HEK293 (cell line): ENCODE measurements around the gene DNAH7.

Experiments
- CTCF ChIA-PET: fragments of 350-600 bp; formaldehyde crosslinking; extraction: SDS; loops from one replicate; lab custom pipeline; 2021; ENCODE audit warnings: antibody characterized with exemption; lab: Yijun Ruan, JAX
- POLR2A ChIA-PET: fragments of 300-600 bp; formaldehyde crosslinking; extraction: SDS; loops from one replicate; lab custom pipeline; 2020; ENCODE audit warnings: antibody characterized with exemption, inconsistent platforms; lab: Yijun Ruan, JAX
- H3K27ac ChIP-seq: fragments of 200-500 bp; sonication (Bioruptor generic); 2 replicates; pipeline ENCODE4 v1.5.1; 2014; ENCODE audit warnings: low read depth, low read length, control low read depth, inconsistent platforms; ENCODE audit errors: extremely low read depth
- H3K36me3 ChIP-seq, 2 experiments: fragments of 200-500 bp in 1 of 2; sonication (Bioruptor generic) in 1 of 2; 1 replicate in 1 of 2; 2 replicates in 1 of 2; pipeline ENCODE4 v1.5.1; 2014 to 2017; ENCODE audit warnings: inconsistent platforms in 2 of 2, low read length in 2 of 2; ENCODE audit not compliant: control insufficient read depth in 2 of 2, insufficient read depth in 1 of 2
- H3K4me1 ChIP-seq: fragments of 200-500 bp; sonication (Bioruptor generic); 2 replicates; pipeline ENCODE4 v1.5.1; 2014; ENCODE audit warnings: mild to moderate bottlenecking, low read length, inconsistent platforms; ENCODE audit not compliant: control insufficient read depth, insufficient read depth
- H3K4me3 ChIP-seq: 2 replicates; pipeline ENCODE4 v1.5.1; 2011; ENCODE audit warnings: low read depth, mild to moderate bottlenecking, control low read depth, low read length, moderate library complexity
- H3K9me3 ChIP-seq: fragments of 200-500 bp; sonication (Bioruptor generic); 2 replicates; pipeline ENCODE4 v1.5.1; 2014; ENCODE audit warnings: low read depth, low read length, inconsistent platforms; ENCODE audit not compliant: control insufficient read depth, insufficient read depth
- ELK4 ChIP-seq: IDR thresholded peaks from 2 replicates; pipeline ENCODE4 v1.6.1; 2011; ENCODE audit warnings: mild to moderate bottlenecking, low read depth, low read length, borderline replicate concordance
- GLIS2 ChIP-seq: fragments of 450-650 bp; formaldehyde crosslinking; IDR thresholded peaks from 2 replicates; pipeline ENCODE4 v1.5.1; 2016; ENCODE audit warnings: missing biosample characterization, missing genetic modification characterization
- KLF10 ChIP-seq: fragments of 450-650 bp; IDR thresholded peaks from 2 replicates; pipeline ENCODE4 v1.5.1; 2018; ENCODE audit warnings: missing biosample characterization, mild to moderate bottlenecking, missing genetic modification characterization
- PRDM6 ChIP-seq: fragments of 450-650 bp; formaldehyde crosslinking; IDR thresholded peaks from 2 replicates; pipeline ENCODE4 v1.5.1; 2017; ENCODE audit warnings: missing biosample characterization, missing genetic modification characterization
- SP3 ChIP-seq: fragments of 450-650 bp; formaldehyde crosslinking; IDR thresholded peaks from 2 replicates; pipeline ENCODE4 v1.5.1; 2016; ENCODE audit warnings: missing biosample characterization, missing genetic modification characterization
- TCF7L2 ChIP-seq: IDR thresholded peaks from 2 replicates; pipeline ENCODE4 v1.6.1; 2011; ENCODE audit warnings: low read depth, mild to moderate bottlenecking, inconsistent platforms, low read length, moderate library complexity, borderline replicate concordance
- ZBTB1 ChIP-seq: fragments of 450-650 bp; formaldehyde crosslinking; IDR thresholded peaks from 2 replicates; pipeline ENCODE4 v1.5.1; 2016; ENCODE audit warnings: missing biosample characterization, missing genetic modification characterization
- ZBTB6 ChIP-seq: fragments of 450-650 bp; formaldehyde crosslinking; IDR thresholded peaks from 2 replicates; pipeline ENCODE4 v1.5.1; 2017; ENCODE audit warnings: missing biosample characterization, missing genetic modification characterization
- ZFHX2 ChIP-seq: fragments of 450-650 bp; formaldehyde crosslinking; conservative IDR thresholded peaks from 2 replicates; pipeline ENCODE4 v1.5.1; 2016; ENCODE audit warnings: missing biosample characterization, missing genetic modification characterization
- ZNF132 ChIP-seq: fragments of 450-650 bp; formaldehyde crosslinking; IDR thresholded peaks from 2 replicates; pipeline ENCODE4 v1.5.1; 2017; ENCODE audit warnings: missing biosample characterization, missing genetic modification characterization, borderline replicate concordance
- ZNF146 ChIP-seq: fragments of 450-650 bp; formaldehyde crosslinking; IDR thresholded peaks from 2 replicates; pipeline ENCODE4 v1.5.1; 2016; ENCODE audit warnings: missing biosample characterization, missing genetic modification characterization
- ZNF18 ChIP-seq: fragments of 450-650 bp; formaldehyde crosslinking; IDR thresholded peaks from 2 replicates; pipeline ENCODE4 v1.5.1; 2016; ENCODE audit warnings: missing biosample characterization, missing genetic modification characterization
- ZNF19 ChIP-seq: fragments of 450-650 bp; formaldehyde crosslinking; IDR thresholded peaks from 2 replicates; pipeline ENCODE4; 2016; ENCODE audit warnings: missing biosample characterization, missing genetic modification characterization, low read depth
- ZNF214 ChIP-seq: fragments of 450-650 bp; formaldehyde crosslinking; IDR thresholded peaks from 2 replicates; pipeline ENCODE4 v1.5.1; 2017; ENCODE audit warnings: missing biosample characterization, mild to moderate bottlenecking, missing genetic modification characterization, borderline replicate concordance
- ZNF223 ChIP-seq: fragments of 450-650 bp; formaldehyde crosslinking; IDR thresholded peaks from 2 replicates; pipeline ENCODE4 v1.5.1; 2016; ENCODE audit warnings: missing biosample characterization, missing genetic modification characterization
- ZNF274 ChIP-seq, 2 experiments: fragments of 200-500 bp in 1 of 2; fragments of 450-650 bp in 1 of 2; sonication (Bioruptor generic) in 1 of 2; formaldehyde crosslinking in 1 of 2; IDR thresholded peaks; 2 replicates each; pipeline versions ENCODE4 v1.5.1 to v1.6.1; 2014 to 2016; ENCODE audit warnings: borderline replicate concordance in 1 of 2, inconsistent platforms in 1 of 2, low read length in 1 of 2, missing biosample characterization in 1 of 2, missing genetic modification characterization in 1 of 2
- ZNF292 ChIP-seq: fragments of 450-650 bp; formaldehyde crosslinking; IDR thresholded peaks from 2 replicates; pipeline ENCODE4 v1.5.1; 2016; ENCODE audit warnings: low read depth, missing biosample characterization, missing genetic modification characterization, borderline replicate concordance
- ZNF302 ChIP-seq: fragments of 450-650 bp; formaldehyde crosslinking; IDR thresholded peaks from 2 replicates; pipeline ENCODE4 v1.5.1; 2016; ENCODE audit warnings: missing biosample characterization, missing genetic modification characterization, low read depth
- ZNF311 ChIP-seq: fragments of 450-650 bp; formaldehyde crosslinking; IDR thresholded peaks from 2 replicates; pipeline ENCODE4 v1.5.1; 2017; ENCODE audit warnings: missing biosample characterization, missing genetic modification characterization, borderline replicate concordance
- ZNF398 ChIP-seq: fragments of 450-650 bp; formaldehyde crosslinking; IDR thresholded peaks from 2 replicates; pipeline ENCODE4 v1.5.1; 2017; ENCODE audit warnings: missing biosample characterization, missing genetic modification characterization
- ZNF473 ChIP-seq: fragments of 450-650 bp; formaldehyde crosslinking; IDR thresholded peaks from 2 replicates; pipeline ENCODE4 v1.5.1; 2017; ENCODE audit warnings: missing biosample characterization, missing genetic modification characterization
- ZNF549 ChIP-seq: fragments of 450-650 bp; IDR thresholded peaks from 2 replicates; pipeline ENCODE4 v1.5.1; 2018; ENCODE audit warnings: missing biosample characterization, missing genetic modification characterization, mild to moderate bottlenecking, inconsistent platforms, moderate library complexity
- ZNF561 ChIP-seq: fragments of 450-650 bp; IDR thresholded peaks from 2 replicates; pipeline ENCODE4 v1.5.1; 2018; ENCODE audit warnings: missing biosample characterization, missing genetic modification characterization, borderline replicate concordance
- ZNF658 ChIP-seq: fragments of 450-650 bp; formaldehyde crosslinking; IDR thresholded peaks from 2 replicates; pipeline ENCODE4; 2016; ENCODE audit warnings: missing biosample characterization, missing genetic modification characterization
- ZNF664 ChIP-seq: fragments of 450-650 bp; formaldehyde crosslinking; IDR thresholded peaks from 2 replicates; pipeline ENCODE4 v1.5.1; 2016; ENCODE audit warnings: missing biosample characterization, missing genetic modification characterization
- ZNF677 ChIP-seq: fragments of 450-650 bp; IDR thresholded peaks from 2 replicates; pipeline ENCODE4 v1.5.0; 2018; ENCODE audit warnings: missing biosample characterization, mild to moderate bottlenecking, missing genetic modification characterization, moderate library complexity
- ZNF76 ChIP-seq: fragments of 450-650 bp; formaldehyde crosslinking; IDR thresholded peaks from 2 replicates; pipeline ENCODE4; 2016; ENCODE audit warnings: low read depth, missing biosample characterization, missing genetic modification characterization, borderline replicate concordance
- ZNF791 ChIP-seq: fragments of 450-650 bp; formaldehyde crosslinking; IDR thresholded peaks from 2 replicates; pipeline ENCODE4 v1.5.1; 2016; ENCODE audit warnings: missing biosample characterization, missing genetic modification characterization
- ZNF792 ChIP-seq: fragments of 450-650 bp; formaldehyde crosslinking; IDR thresholded peaks from 2 replicates; pipeline ENCODE4 v1.5.1; 2016; ENCODE audit warnings: missing biosample characterization, missing genetic modification characterization

The DNAH7 gene

GRCh38 chr2:195959341-195959740 is 109.3 kb downstream of the DNAH7 start (continued):
- no peak for TF ChIP-seq ZNF18 (tag by site-specific recombination)
- no peak for TF ChIP-seq GLIS2
- TF ChIP-seq KLF10, result no peak
- no peak for TF ChIP-seq TCF7L2

GRCh38 chr2:195956725-195957124 is 111.9 kb downstream of the DNAH7 start:
- Histone ChIP-seq H3K4me1 (no peaks in the 10 kb centered on the region), H3K9me3 (no peaks in the 10 kb centered on the region), H3K27ac (no peak overlapping the region), H3K36me3 (no peaks in the 10 kb centered on the region), H3K4me3 (no peak overlapping the region)
- CTCF ChIA-PET, result no interaction called here
- POLR2A ChIA-PET, result no interaction called here
- no peak for TF ChIP-seq ZNF302 (tag by site-specific recombination)
- TF ChIP-seq ZNF132 (tag by site-specific recombination), result no peak
- no peak for TF ChIP-seq ZNF214 (tag by site-specific recombination)
- TF ChIP-seq ZNF292, result no peak
- TF ChIP-seq ZNF146, result no peak
- no peak for TF ChIP-seq ZNF223 (tag by site-specific recombination)
- no peak for TF ChIP-seq ZNF311
- TF ChIP-seq ZNF473 (tag by site-specific recombination), result no peak
- no peak for TF ChIP-seq ZNF274 (IDR thresholded peaks at IDR 0.05; ENCODE audit: low read length)
- no peak for TF ChIP-seq ZNF274 (tag by site-specific recombination; IDR thresholded peaks at IDR 0.05; ENCODE audit: borderline replicate concordance)
- no peak for TF ChIP-seq ZNF658
- no peak for TF ChIP-seq ZBTB1 (tag by site-specific recombination)

- Histone ChIP-seq H3K36me3 (no peaks in the 10 kb centered on the region), H3K27ac (no peak overlapping the region), H3K4me1 (no peaks in the 10 kb centered on the region), H3K4me3 (no peak overlapping the region), H3K9me3 (no peaks in the 10 kb centered on the region)
- ChIA-PET CTCF (interaction anchor here (1.2 kb wide), 1 partner anchor 284 kb away, joined by 3 read pairs; no protein-coding TSS in a partner anchor), POLR2A (no interaction called here)
- TF ChIP-seq ZNF658 (no peak), ZNF76 (tag by site-specific recombination) (no peak), ZNF561 (tag by site-specific recombination) (no peak), ZNF792 (tag by site-specific recombination) (no peak), ZNF791 (no peak), ELK4 (no peak), ZNF549 (tag by site-specific recombination) (no peak), ZNF398 (no peak), PRDM6 (tag by site-specific recombination) (no peak), ZNF19 (no peak), ZBTB6 (tag by site-specific recombination) (no peak), ZNF677 (tag by site-specific recombination) (no peak), ZNF146 (no peak), ZFHX2 (tag by site-specific recombination) (no peak), ZNF664 (tag by site-specific recombination) (no peak), SP3 (tag by site-specific recombination) (no peak)
Observed at GRCh38 chr2:195945056-195945455, 123.6 kb downstream of the DNAH7 start.
